HL-60 (cell line): ENCODE measurements around the gene ARMC2.

Source experiments
- DNase-seq, 2 experiments: peaks; one replicate each; pipeline ENCODE4 v3.0.0-alpha.2; 2010 to 2020; ENCODE audit warnings: low read depth in 1 of 2, low spot score in 1 of 2
- H3K27ac ChIP-seq: fragments of 250-450 bp; sonication (Bioruptor Pico); replicated peaks from 2 replicates; pipeline ENCODE4 v1.5.1; 2020; ENCODE audit warnings: mild to moderate bottlenecking, moderate library complexity
- H3K27me3 ChIP-seq: fragments of 250-450 bp; sonication (Bioruptor Pico); 2 replicates; pipeline ENCODE4 v1.5.1; 2021; ENCODE audit warnings: mild to moderate bottlenecking, moderate library complexity; ENCODE audit not compliant: insufficient read depth, poor library complexity, severe bottlenecking
- H3K4me3 ChIP-seq: replicated peaks from 2 replicates; pipeline ENCODE4 v1.5.1; 2011; ENCODE audit warnings: mild to moderate bottlenecking, control low read depth, low read length; ENCODE audit not compliant: insufficient read depth
- CTCF ChIP-seq: IDR thresholded peaks from one replicate; pipeline ENCODE4 v1.5.1; 2011; ENCODE audit warnings: low read length, control low read depth, inconsistent platforms; ENCODE audit not compliant: insufficient read depth
- GABPA ChIP-seq: IDR thresholded peaks from 2 replicates; pipeline ENCODE4 v1.6.1; 2012; ENCODE audit warnings: low read depth
- POLR2AphosphoS5 ChIP-seq: IDR thresholded peaks from 2 replicates; pipeline ENCODE4 v1.6.1; 2012; ENCODE audit warnings: low read depth
- REST ChIP-seq: IDR thresholded peaks from 2 replicates; pipeline ENCODE4 v1.6.1; 2012; ENCODE audit warnings: low read depth; ENCODE audit not compliant: insufficient replicate concordance
- SPI1 ChIP-seq: IDR thresholded peaks from 2 replicates; pipeline ENCODE4 v1.6.1; 2012; ENCODE audit warnings: low read depth, mild to moderate bottlenecking, borderline replicate concordance

ARMC2 gene

GRCh38 chr6:108841377-108841855 lies 6.8 kb upstream of the ARMC2 start:
- no peak for TF ChIP-seq REST
- no peak for TF ChIP-seq CTCF
- peak; percentile 31; the same call in 1 of the 2 replicates for TF ChIP-seq SPI1
- TF ChIP-seq GABPA = no peak
- DNase-seq = peak in 1 of 2 experiments; percentile 33
- Histone ChIP-seq H3K4me3 (no peak overlapping the region), H3K27ac (no peak overlapping the region), H3K27me3 (no peaks in the 10 kb centered on the region)

- no peak for TF ChIP-seq POLR2AphosphoS5
- TF ChIP-seq CTCF = no peak
- TF ChIP-seq REST = no peak
- TF ChIP-seq GABPA = no peak
- no peak for TF ChIP-seq SPI1
- Histone ChIP-seq H3K27me3 (no peaks in the 10 kb centered on the region), H3K4me3 (no peak overlapping the region), H3K27ac (no peak overlapping the region)
- no peak for DNase-seq
Measured at GRCh38 chr6:108844135-108844534, 4.1 kb upstream of the ARMC2 start.

- TF ChIP-seq CTCF = no peak
- TF ChIP-seq GABPA = no peak
- no peak for TF ChIP-seq SPI1
- no peak for TF ChIP-seq REST
- no peak for TF ChIP-seq POLR2AphosphoS5
- no peak for DNase-seq
- H3K27ac ChIP-seq = peak overlapping the region; percentile 78
- no peak overlapping the region for H3K4me3 ChIP-seq
- H3K27me3 ChIP-seq = no peaks in the 10 kb centered on the region
Measured at GRCh38 chr6:108845145-108845544, 3.1 kb upstream of the ARMC2 start.
